HepG2 (cell line): Measurements from ENCODE around the gene ARMH1. TPM values are rescaled to one million over a fixed set of nuclear protein-coding genes. Genes with fewer than 3 reads are reported as not detected.

Source experiments
- ATM ChIP-seq: fragments of 450-650 bp; IDR thresholded peaks from 2 replicates; pipeline ENCODE4 v1.7.1; 2017; ENCODE audit warnings: mild to moderate bottlenecking, borderline replicate concordance
- KDM5A ChIP-seq: fragments of 200-600 bp; sonication (generic); IDR thresholded peaks from 2 replicates; pipeline ENCODE4 v1.7.0; 2018; ENCODE audit warnings: antibody characterized with exemption, mild to moderate bottlenecking, low read length, borderline replicate concordance
- MEF2D ChIP-seq: sonication (generic); formaldehyde crosslinking; IDR thresholded peaks from 2 replicates; pipeline ENCODE4 v1.5.1; 2020; ENCODE audit warnings: mild to moderate bottlenecking, missing genetic modification reagents
- NFE2L2 ChIP-seq: fragments of 150-350 bp; IDR thresholded peaks from 2 replicates; pipeline ENCODE4 v1.6.1; 2014; ENCODE audit warnings: low read length
- RAD51 ChIP-seq: fragments of 450-650 bp; IDR thresholded peaks from 2 replicates; pipeline ENCODE4 v1.6.1; 2016; ENCODE audit warnings: borderline replicate concordance
- RARG ChIP-seq: sonication (generic); formaldehyde crosslinking; IDR thresholded peaks from 2 replicates; pipeline ENCODE4 v1.4.0; 2020; ENCODE audit warnings: low read depth, mild to moderate bottlenecking, missing genetic modification reagents
- SCMH1 ChIP-seq: sonication (generic); formaldehyde crosslinking; IDR thresholded peaks from 2 replicates; pipeline ENCODE4 v1.9.0; 2021; ENCODE audit warnings: missing genetic modification reagents, mild to moderate bottlenecking, borderline replicate concordance
- TARDBP ChIP-seq: sonication (generic); formaldehyde crosslinking; IDR thresholded peaks from 2 replicates; pipeline ENCODE4 v1.8.0; 2022; ENCODE audit warnings: mild to moderate bottlenecking, missing genetic modification reagents
- ZNF766 ChIP-seq: sonication (generic); formaldehyde crosslinking; IDR thresholded peaks from 2 replicates; pipeline ENCODE4 v1.5.0; 2020; ENCODE audit warnings: missing genetic modification reagents, borderline replicate concordance
- ZNF768 ChIP-seq: sonication (generic); formaldehyde crosslinking; IDR thresholded peaks from 2 replicates; pipeline ENCODE4 v1.4.0; 2020; ENCODE audit warnings: missing genetic modification reagents
- polyA plus RNA-seq, 8 experiments: library from polyadenylated mRNA; depleted of rRNA in 3 of 8; stranded (reverse) in 7 of 8; unstranded in 1 of 8; fragments of >200 nt; fragmentation: Illumina TruSeq in 4 of 8; extraction: Trizol in 4 of 8; gene quantifications; 2 replicates each; pipeline versions ENCODE4 v1.2.1 to v1.2.3, GENCODE V29; 2011 to 2016; ENCODE audit warnings: low read depth in 4 of 8, missing spikeins in 1 of 8, mixed read lengths in 1 of 8; ENCODE audit not compliant: insufficient read depth in 1 of 8
- total RNA-seq, 5 experiments: library from RNA; depleted of rRNA; stranded (reverse); fragments of >200 nt; fragmentation: Illumina TruSeq; extraction: Trizol; gene quantifications; 2 replicates each; pipeline ENCODE4 v1.2.3, GENCODE V29; 2016; ENCODE audit warnings: low read depth in 1 of 5
- TF ChIP-seq, protein P1 (sequence below): IDR thresholded peaks from 2 replicates; pipeline ENCODE4 v1.6.1; 2016; ENCODE audit warnings: missing genetic modification reagents, missing compliant biosample characterization
- TF ChIP-seq, protein P2 (sequence below): sonication (generic); formaldehyde crosslinking; IDR thresholded peaks from 2 replicates; pipeline ENCODE4 v1.8.1; 2023; ENCODE audit warnings: mild to moderate bottlenecking, missing genetic modification reagents
- TF ChIP-seq, protein P3 (sequence below): sonication (generic); formaldehyde crosslinking; IDR thresholded peaks from 2 replicates; pipeline ENCODE4 v1.4.0; 2020; ENCODE audit warnings: mild to moderate bottlenecking, missing genetic modification reagents, borderline replicate concordance
- TF ChIP-seq, protein P4 (sequence below): sonication (generic); formaldehyde crosslinking; IDR thresholded peaks from 2 replicates; pipeline ENCODE4 v1.4.0; 2020; ENCODE audit warnings: missing genetic modification reagents, borderline replicate concordance
- TF ChIP-seq, protein P5 (sequence below): sonication (generic); formaldehyde crosslinking; IDR thresholded peaks from 2 replicates; pipeline ENCODE4 v1.5.1; 2020; ENCODE audit warnings: missing genetic modification reagents, mild to moderate bottlenecking, borderline replicate concordance
- TF ChIP-seq, protein P6 (sequence below): sonication (generic); formaldehyde crosslinking; IDR thresholded peaks from 2 replicates; pipeline ENCODE4 v1.4.0; 2020; ENCODE audit warnings: missing genetic modification reagents

The ARMH1 gene
- total and polyA plus RNA-seq, 2 of the 13 experiments (the other 11 are each of a cell fraction or from before 2014, with no cell fraction given), result 0.69 TPM; not detected in 1

DNA sequence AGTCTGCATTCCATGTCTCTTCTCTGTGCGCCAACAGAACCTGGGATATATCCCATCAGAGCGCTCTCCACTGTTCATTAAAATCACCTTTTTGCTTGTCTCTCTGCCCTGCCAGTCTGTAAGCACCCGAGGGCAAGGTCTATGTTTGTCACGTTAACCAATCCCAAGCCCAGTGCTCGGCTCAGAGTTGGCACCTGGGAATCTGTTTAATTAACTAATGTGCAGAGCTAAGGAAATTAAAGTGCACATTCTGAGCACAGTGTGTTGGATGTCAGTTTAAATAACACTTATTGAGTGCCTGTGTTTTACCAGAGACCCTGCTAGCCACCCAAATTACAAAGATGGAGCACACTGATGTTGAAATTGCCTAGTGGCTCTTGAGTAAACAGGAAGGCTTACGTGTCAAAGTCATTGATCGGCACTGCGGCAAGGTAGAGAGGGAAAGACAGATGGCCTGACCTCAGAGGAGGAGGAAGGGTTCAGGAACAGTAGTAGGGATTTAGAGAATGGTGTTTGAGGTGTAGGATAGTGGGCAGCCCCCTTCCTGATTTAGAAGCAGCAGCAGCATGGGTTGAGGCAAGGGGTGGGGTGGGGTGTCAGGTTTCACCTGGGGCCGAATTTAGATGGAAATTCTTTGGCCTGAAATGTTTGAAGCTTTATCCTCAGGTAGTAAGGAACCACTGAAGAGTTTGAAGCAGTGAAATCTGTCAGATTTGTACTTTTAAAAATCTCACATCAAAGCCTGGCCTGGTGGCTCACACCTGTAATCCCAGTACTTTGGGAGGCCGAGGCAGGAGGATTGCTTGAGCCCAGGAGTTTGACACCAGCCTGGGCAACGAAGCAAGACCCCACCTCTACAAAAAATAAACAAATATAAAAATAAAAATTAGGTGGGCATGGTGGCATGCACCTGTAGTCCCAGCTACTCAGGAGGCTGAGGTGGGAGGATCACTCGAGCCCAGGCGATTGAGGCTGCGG is 7.7 kb downstream of the ARMH1 start (continued):
- TF ChIP-seq MEF2D (peak; percentile 92; the same call in 1 of the 2 replicates), TARDBP (CRISPR knock-in tag) (peak; percentile 93), ZNF768 (CRISPR knock-in tag) (no peak), NFE2L2 (no peak), RAD51 (no peak), RARG (CRISPR knock-in tag) (no peak), KDM5A (no peak; the same call in 1 of the 2 replicates), ZNF766 (peak; percentile 27; the same call in 1 of the 2 replicates), ATM (no peak), SCMH1 (CRISPR knock-in tag) (no peak)
- TF ChIP-seq, protein P1, sequence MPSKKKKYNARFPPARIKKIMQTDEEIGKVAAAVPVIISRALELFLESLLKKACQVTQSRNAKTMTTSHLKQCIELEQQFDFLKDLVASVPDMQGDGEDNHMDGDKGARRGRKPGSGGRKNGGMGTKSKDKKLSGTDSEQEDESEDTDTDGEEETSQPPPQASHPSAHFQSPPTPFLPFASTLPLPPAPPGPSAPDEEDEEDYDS (CRISPR knock-in tag), result peak; percentile 70
- TF ChIP-seq, protein P2, sequence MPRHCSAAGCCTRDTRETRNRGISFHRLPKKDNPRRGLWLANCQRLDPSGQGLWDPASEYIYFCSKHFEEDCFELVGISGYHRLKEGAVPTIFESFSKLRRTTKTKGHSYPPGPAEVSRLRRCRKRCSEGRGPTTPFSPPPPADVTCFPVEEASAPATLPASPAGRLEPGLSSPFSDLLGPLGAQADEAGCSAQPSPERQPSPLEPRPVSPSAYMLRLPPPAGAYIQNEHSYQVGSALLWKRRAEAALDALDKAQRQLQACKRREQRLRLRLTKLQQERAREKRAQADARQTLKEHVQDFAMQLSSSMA (CRISPR knock-in tag), result no peak
- TF ChIP-seq, protein P3, sequence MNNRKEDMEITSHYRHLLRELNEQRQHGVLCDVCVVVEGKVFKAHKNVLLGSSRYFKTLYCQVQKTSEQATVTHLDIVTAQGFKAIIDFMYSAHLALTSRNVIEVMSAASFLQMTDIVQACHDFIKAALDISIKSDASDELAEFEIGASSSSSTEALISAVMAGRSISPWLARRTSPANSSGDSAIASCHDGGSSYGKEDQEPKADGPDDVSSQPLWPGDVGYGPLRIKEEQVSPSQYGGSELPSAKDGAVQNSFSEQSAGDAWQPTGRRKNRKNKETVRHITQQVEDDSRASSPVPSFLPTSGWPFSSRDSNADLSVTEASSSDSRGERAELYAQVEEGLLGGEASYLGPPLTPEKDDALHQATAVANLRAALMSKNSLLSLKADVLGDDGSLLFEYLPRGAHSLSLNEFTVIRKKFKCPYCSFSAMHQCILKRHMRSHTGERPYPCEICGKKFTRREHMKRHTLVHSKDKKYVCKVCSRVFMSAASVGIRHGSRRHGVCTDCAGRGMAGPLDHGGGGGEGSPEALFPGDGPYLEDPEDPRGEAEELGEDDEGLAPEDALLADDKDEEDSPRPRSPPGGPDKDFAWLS (CRISPR knock-in tag), result no peak
- TF ChIP-seq, protein P4, sequence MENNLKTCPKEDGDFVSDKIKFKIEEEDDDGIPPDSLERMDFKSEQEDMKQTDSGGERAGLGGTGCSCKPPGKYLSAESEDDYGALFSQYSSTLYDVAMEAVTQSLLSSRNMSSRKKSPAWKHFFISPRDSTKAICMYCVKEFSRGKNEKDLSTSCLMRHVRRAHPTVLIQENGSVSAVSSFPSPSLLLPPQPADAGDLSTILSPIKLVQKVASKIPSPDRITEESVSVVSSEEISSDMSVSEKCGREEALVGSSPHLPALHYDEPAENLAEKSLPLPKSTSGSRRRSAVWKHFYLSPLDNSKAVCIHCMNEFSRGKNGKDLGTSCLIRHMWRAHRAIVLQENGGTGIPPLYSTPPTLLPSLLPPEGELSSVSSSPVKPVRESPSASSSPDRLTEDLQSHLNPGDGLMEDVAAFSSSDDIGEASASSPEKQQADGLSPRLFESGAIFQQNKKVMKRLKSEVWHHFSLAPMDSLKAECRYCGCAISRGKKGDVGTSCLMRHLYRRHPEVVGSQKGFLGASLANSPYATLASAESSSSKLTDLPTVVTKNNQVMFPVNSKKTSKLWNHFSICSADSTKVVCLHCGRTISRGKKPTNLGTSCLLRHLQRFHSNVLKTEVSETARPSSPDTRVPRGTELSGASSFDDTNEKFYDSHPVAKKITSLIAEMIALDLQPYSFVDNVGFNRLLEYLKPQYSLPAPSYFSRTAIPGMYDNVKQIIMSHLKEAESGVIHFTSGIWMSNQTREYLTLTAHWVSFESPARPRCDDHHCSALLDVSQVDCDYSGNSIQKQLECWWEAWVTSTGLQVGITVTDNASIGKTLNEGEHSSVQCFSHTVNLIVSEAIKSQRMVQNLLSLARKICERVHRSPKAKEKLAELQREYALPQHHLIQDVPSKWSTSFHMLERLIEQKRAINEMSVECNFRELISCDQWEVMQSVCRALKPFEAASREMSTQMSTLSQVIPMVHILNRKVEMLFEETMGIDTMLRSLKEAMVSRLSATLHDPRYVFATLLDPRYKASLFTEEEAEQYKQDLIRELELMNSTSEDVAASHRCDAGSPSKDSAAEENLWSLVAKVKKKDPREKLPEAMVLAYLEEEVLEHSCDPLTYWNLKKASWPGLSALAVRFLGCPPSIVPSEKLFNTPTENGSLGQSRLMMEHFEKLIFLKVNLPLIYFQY, result no peak
- TF ChIP-seq, protein P5, sequence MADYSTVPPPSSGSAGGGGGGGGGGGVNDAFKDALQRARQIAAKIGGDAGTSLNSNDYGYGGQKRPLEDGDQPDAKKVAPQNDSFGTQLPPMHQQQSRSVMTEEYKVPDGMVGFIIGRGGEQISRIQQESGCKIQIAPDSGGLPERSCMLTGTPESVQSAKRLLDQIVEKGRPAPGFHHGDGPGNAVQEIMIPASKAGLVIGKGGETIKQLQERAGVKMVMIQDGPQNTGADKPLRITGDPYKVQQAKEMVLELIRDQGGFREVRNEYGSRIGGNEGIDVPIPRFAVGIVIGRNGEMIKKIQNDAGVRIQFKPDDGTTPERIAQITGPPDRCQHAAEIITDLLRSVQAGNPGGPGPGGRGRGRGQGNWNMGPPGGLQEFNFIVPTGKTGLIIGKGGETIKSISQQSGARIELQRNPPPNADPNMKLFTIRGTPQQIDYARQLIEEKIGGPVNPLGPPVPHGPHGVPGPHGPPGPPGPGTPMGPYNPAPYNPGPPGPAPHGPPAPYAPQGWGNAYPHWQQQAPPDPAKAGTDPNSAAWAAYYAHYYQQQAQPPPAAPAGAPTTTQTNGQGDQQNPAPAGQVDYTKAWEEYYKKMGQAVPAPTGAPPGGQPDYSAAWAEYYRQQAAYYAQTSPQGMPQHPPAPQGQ (CRISPR knock-in tag), result no peak; the same call in 1 of the 2 replicates
- TF ChIP-seq, protein P6, sequence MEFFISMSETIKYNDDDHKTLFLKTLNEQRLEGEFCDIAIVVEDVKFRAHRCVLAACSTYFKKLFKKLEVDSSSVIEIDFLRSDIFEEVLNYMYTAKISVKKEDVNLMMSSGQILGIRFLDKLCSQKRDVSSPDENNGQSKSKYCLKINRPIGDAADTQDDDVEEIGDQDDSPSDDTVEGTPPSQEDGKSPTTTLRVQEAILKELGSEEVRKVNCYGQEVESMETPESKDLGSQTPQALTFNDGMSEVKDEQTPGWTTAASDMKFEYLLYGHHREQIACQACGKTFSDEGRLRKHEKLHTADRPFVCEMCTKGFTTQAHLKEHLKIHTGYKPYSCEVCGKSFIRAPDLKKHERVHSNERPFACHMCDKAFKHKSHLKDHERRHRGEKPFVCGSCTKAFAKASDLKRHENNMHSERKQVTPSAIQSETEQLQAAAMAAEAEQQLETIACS (CRISPR knock-in tag), result no peak
